GM19043 (cell line): Measurements from ENCODE around the gene ISCU.
A peak's percentile ranks its signal among the peaks of the same experiment; 100 is the strongest.
"Not testable (repeated sequence)": the region's sequence is repeated elsewhere in the genome, so short reads cannot be mapped to it uniquely, and the experiment has no call there.

Experiments
- ATAC-seq: cut with Tn5 transposase; IDR thresholded peaks from one replicate; pipeline ENCODE4 v1.9.1; 2021; ENCODE audit warnings: low read depth; ENCODE audit not compliant: unreplicated experiment

The ISCU gene

DNA sequence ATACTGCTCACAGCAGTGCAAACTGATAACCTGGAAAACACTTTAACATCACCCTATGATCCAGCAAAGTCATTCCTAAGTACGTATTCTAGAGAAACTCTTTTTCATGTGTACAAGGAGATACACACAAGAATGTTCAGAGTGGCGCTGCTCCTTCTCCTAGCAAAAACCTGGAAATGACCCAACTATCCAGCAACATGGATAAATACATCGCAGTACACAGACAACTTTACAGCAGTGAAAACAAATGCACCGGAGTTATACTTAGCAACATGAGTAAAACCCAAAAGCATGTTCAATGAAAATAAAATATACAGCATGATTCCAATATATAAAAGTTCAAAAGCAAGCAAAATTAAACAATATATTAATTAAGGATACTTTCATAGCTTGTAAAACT, 20.1 kb upstream of the ISCU start:
- no peak for ATAC-seq

DNA sequence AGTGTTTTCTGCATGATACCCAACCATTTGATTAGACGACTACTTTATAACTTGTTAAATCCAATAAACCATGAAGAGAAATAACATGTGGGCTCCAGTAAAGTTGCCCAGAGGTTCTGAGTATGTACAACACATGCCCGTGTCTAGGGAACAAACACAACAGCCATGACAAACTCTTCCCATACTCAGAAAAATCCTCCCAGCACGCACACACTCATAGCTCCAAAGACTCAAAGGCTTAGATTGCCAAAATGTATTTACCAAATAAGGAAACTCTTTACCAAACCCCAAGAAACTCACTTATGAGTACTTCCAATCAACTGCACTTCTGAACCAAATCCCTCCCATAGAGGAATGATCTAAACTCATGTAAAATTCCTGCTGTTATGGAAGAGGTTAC, 18.7 kb upstream of the ISCU start:
- no peak for ATAC-seq

DNA sequence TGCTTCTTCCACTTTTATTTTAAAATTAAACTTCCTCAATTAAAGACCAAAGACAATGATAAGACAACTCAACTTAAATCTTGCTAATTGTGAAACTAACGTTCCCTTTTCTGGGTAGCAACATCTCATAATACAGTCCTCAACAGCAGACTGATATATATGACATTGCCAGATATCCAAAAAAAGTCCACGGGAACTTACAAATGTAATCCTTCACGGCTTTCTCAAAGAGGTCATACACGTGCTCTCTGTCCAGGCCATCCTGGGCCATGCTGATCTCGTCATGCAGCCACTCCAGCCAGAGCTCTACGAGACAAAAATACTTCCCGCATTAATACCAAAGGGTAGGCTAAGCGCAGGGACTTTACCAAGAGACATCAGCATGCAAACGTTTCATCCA, 14.7 kb upstream of the ISCU start:
- no peak for ATAC-seq

DNA sequence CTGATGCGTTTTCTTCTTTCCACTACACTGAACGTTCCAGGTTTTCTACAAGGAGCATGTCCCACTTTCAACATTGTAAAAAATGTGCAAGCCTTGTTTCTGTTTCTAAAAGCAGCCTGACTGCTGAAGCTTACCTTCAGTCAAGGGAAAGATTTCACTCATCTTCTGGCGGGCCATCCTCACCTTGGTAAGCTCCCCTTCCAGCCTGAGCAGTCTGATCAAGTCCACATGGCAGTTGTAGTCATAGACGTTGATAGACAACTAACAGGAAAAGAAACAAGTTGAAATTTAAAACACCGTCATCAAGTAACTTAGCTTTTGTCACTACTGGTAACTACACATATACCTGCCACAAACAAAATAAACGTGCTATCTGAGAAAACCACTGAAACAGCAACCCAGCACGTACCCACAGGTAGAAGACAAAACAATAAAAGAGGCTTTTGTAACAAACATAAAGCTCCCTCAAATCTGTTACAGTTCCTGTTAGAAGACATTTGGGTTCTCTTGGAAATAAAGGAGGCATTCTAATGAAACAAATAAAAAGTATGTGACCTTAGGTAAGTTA, 13.4 kb upstream of the ISCU start:
- ATAC-seq: no peak

DNA sequence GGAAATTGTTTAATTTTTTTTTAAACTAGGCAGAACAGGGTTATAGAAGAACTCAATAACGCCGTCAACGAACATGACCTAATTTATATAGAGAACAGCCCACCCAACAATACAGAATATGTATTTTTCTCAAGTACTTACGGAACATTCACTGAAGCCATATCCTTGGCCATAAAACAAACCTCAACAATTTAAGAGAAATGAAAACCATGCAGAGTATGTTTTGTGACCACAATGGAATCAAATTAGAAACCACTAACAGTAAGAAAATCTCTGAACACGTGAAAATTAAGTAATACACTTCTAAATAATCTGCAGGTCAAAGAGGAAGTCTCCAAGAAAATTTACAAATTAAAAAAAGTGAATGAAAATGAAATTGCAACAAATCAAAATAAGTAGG, 10.9 kb upstream of the ISCU start:
- no peak for ATAC-seq

DNA sequence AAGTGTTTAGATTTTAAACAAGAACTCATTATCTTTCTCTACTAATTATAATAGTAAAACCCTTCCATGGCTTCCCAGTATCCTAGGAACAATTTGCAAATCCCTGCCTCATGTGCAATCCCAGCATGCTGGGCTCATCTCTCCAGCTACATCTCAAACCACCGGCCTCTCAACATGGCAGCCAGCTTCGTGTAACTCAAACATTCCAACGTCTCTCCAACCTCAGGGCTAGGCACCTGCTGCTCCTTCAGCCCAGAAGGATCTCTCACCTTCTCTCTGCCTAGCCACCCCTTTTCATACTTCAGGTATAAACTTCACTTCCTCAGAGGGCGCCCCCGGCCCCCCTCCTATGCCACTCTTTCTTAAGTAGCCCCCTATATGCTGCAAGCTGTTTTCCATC, 8.6 kb upstream of the ISCU start:
- ATAC-seq: no peak

DNA sequence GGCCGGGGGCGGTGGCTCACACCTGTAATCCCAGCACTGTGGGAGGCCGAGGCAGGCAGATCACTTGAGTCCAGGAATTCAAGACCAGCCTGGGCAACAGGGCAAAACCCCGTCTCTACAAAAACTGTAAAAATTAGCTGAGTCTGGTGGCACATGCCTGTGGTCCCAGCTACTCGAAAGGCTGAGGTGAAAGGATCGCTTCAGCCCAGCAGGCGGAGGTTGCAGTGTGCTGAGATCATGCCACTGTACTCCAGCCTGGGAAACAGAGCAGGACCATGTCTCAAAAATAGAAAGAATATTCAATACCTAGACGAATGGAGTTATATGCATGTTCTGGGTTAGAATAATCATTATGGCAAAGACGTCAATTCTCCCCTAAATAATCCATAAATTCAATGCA, 7.0 kb upstream of the ISCU start:
- ATAC-seq: not testable (repeated sequence)

DNA sequence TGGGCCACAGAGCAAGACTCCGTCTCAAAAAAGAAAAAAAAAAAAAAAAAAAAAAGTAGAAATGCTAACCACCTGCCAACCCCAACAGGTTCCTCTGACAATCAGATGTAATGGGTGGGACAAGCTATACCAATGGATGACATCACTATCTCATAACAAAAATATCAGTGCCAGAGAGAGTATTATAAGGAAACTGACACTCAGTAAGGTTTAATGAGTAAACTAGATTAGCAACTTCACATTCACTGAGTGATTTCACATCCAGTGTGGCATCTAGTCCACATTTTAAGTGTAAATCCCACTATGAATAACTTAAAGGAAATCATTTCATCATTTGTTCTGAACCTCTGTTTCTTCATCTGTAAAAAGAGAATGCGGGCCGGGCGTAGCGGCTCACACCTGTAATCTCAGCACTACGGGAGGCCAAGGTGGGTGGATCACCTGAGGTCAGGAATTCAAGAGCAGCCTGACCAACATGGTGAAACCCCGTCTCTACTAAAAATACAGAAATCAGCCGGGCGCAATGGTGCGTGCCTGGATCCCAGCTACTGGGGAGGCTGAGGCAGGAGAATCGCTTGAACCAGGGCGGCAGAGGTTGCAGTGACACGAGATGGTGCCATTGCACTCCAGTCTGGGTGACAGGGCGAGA, 3.3 kb upstream of the ISCU start:
- ATAC-seq: no peak

DNA sequence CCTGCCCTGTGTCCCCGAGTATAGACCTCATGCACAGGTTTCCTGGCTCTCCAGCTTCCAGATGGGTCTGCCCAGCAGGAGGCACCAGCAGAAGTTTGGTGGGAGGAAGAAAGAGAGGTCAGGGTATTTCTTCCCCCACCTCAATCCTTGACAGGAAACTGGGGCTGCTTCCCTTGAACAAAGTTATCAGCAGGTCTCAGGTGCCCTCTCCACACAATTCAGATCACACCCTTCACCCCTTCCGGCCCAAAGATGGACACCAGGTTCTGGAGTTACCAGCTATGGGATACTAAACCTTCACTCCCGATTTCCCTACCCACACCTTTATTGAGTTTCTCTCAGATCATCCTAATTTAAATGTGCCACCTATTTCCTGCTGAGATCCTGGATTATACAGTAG, 2.6 kb upstream of the ISCU start:
- no peak for ATAC-seq

DNA sequence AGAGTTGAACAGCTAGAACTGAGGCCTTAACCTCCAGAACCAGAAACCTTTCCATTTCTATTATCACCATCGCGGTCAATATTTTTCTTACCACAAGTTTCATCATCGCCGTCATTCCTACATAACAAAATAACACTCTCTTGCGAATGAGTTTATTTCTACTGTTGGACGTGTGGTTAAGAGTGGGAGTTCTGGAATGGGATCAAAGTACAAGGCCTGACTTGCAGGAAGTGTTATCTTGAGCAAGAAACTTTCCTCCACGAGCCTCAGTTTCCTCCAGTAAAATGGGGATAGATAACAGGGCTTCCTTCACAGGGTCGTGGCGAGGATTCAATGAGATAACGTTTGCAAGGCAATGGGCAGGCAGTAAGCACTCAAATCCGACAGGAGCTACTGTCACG, 2.1 kb upstream of the ISCU start:
- no peak for ATAC-seq

DNA sequence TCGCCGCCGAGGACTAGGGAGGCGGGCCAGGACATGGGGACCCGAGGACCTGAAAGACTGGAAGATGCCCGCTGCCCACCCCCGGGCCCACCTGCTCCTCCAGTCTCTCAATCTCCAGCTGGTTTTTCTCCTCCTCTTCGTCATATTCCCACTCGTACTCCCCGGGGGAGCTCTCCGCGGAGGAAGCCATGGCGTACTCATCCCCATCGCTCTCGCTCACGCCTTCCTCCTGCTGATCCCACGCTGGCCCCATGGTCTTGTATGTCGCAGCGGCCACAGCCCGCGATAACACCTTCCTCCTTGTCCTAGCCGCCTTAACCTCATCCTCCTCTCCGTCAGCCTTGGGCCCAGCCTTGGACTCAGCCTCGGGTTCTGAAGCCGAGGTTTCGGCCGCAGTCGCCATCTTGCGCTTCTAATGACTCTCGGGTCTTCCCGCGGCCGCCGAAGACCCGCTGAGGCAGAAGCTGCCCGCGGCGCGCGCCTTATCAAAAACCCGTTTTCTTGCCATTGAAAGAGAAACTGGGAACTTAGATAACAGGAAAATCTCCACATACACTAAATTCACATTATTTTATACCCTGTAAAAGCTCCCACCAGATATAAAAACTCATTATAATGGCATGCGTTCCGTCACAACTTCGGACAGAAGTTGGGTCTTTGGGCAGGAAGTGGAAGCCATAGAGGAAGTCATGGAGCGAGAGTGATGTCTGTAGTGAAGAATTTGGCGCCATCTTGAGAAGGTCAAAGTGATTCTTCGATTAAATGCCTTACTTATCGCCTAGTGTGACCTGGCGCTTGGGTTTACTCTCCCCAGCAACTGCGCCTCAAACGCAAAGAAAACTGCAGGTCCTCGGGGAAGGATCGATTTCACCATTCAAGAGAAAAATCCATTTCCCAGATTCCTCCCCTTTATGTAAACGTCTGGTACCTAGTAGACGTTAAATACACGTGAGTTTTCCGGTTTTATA, 1.4 kb upstream of the ISCU start, which contains the start of gene SART3:
SART3 (minus strand) TSS at position 422 of the 968 bp plus-strand sequence; CDS start at position 403, 19 bp downstream.
- ATAC-seq: peak; percentile 44

DNA sequence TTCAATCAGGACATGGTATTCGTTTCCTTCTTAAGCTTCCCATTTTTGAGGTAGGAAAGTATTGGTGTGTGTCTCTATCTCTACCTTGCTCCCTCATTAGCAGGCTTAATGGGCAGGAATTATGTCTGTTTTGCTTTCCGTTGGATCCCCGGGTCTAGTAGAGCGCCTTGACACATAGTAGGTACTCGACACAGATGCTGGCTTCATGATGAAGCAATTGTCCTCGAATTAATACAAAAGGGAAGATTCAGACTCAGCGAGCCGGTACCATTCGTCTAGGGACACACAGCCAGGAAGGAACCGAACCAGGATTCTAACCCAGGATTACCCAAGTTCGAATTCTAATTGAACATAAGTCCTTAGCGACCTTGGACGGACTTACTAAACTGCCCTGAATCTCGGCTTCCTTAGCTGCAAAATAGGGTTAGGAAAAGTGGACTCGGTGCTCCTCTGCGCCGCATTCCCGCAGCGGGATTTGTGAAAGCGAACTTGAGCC, 496 bp upstream of the ISCU start:
- no peak for ATAC-seq

DNA sequence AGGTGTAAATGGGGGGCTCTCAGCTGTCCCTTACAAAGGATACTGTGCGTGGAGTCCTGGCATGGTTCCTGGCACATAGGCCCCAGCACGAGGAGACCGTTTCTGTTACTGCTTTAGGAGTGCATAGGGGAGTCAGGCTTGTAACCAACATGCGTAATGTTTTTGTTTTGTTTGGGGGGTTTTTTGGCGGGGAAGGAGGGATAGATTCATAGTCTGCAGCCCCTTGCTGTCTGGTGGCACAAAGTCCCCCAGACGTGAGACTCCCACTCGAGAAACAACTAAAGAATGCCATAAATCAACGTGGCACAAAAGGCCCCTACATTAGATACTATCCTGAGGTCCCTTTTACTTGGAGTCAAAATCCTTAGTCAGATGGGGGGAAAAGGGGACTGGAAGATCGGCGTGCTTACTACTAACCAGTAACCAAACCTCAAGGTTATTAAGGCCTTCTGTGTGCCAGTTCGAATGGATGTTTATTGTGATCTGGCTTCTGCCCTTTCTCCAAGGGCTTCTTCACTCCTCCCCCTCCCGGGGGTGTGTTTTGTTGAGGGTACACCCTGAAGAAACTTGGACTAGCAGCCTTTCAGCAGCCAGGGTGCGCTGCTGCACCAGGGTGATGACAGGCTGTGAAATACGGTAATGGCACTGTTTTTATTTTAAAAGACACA, 874 bp downstream of the ISCU start:
- ATAC-seq: peak; percentile 33

DNA sequence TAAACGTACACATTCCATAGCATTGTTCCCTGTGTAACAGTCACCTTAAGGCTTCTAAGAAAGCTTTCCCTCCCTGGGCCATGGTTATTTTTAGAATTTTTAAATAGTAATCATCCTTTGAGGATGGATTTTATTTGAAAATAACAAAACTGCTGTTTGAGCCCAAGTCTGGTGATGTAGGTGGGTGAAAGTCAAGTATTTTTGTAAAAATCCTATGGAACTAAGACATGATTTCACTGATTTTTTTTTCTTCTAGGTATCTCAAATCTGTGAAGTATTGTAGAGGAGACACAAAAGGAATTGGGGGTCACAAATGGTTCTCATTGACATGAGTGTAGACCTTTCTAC, 1.4 kb downstream of the ISCU start:
- no peak for ATAC-seq

DNA sequence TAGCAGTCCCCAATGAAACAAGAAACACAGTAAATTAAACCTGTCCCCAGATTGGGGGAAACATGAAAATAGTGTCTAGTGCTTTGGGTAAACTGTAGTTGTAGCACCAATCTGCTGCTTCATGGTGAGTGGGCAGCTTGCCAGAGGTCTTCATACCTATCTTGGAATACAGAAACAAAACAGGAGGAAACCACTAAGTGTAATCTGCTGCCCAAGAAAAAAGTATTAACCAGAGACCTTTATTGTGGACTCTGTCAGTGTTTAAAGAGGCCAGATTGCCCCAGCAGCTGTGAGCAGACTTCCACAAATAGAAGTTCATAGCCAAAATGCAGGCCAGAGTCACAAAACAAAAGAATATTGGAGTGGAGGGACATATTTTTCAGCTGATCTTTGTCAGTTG, 2.3 kb downstream of the ISCU start:
- no peak for ATAC-seq

DNA sequence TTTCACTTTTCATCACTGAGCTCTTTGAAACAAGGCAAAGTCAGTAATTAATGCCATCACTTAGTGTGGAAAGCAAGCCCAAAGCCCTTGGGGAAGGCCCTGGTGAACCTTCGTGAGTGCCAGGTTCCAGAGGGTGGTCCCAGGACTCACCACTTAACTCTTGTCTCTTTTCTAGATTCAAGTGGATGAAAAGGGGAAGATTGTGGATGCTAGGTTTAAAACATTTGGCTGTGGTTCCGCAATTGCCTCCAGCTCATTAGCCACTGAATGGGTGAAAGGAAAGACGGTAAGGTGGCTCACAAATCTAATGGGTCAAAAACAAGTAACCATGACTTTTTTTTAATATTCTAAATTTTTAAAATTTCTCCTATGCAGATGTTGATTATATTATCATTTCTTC, 2.8 kb downstream of the ISCU start:
- no peak for ATAC-seq

DNA sequence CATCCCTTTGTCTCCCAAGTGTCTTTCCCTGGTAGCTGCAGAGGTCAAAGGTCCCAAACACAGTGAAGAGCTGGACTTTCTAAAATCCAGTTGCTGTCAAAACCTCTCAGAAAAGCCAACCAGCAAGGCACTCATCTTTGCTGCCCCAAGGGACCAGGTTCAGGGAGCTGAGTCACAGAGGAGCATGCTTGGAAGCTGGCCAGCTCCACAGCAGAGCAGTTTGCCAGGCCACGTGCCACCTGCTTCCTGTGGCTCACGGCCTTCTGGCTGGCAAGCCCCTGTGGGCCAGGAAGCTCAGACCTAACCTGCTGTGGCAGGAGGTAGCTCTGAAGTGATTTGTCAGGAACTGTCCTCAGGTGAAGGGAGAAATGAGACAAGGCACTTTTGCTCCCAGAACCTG, 3.6 kb downstream of the ISCU start:
- ATAC-seq: no peak

DNA sequence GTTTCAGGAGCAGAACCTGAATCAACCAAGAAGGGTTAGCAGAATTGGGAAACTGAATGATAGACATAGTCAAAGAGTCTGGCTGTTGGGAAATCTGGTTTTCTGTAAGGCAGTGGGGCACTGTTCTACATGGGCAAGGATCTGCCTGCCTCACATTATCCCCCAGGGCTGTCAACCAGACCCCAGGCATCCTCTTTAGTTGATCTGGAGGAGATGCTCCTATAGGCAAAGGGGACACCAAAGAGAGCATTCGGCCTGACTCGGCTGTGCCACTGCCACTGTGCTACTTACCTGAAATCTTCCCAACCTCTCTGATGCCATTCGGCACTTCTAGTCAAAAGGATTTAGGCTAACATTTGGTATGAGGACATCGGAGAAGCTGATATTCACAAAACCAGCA, 4.1 kb downstream of the ISCU start:
- no peak for ATAC-seq

DNA sequence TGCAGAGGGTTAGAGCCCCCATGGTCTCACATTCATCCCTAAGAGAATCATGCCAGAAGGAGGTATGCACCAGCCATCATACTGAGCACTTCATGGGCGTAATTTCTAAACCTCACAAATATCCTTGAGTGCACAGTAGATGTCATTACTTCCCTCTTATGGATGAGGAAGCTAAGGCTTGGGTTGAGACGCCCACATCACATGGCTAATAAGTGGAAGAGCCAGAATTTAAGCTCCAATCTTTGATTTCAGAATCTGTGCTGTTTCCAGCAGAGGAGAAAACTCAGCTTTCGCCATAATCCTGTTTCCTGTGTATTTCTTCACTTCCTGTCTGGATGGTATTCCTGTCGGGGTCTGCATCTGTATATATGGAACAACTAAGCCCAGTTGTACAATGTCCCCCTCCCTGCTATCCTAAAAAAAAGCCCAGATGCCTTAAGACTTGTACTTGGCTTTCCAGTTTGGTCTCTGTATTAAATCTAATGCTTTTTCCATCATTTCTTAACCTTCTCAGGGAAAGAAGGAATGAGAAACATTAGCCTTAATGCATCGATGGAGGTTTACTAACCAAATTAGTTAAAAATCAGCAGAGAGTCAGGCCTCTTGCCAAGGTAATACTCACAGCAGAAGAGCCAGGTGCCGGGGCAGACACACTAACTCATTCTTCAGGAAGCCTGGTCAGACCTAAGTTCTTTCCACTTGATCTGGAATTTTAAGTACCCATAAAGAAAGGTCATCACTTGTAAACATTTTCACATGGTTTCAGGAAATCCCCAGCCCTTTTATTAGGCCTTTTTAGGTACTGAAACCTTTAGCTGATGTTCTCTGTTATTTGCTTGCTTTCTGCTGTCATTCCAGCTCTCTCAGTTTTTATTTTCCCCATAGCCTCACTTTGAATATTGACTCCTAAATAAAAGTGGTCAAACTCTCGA, 5.3 kb downstream of the ISCU start:
- no peak for ATAC-seq
